Measurements from ENCODE around the gene TMEM181.
"Not testable (repeated sequence)": the region's sequence is repeated elsewhere in the genome, so short reads cannot be mapped to it uniquely, and the experiment has no call there.

The TMEM181 gene

DNA sequence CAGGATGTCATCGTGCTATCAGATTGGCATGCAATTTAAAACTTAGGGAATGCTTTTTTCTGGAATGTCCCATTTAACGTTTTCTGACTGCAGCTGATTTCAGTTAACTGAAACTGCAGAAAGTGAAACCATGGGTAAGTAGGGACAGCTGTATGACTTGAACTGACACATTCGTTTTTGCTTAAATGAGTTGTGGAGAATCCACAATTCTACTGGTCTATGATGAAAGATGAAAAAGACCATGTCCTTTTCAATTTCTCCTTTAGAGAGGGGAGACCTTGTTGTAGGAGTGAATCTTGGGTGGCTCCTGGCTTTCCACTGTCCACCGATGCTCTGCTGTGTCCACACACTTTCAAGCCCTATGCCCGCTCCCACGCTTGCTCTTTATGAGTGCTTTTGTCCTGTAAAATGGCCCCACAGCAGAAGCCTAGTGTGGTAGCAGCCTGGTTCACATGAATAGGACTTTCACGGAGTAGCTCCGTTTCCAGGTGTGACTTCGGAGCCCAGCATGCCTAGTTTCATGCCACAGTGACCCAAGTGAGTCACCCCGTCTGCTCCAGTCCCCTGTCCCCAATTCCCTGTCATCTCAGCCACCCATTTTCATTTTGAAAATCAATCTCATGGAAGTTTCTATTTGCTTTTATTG is 62.8 kb downstream of the TMEM181 start:
- ATAC-seq = peak in 1 of 2 donors; percentile 48

GRCh38 chr6:158624684-158625682 is 65.1 kb downstream of the TMEM181 start:
- ATAC-seq = no peak

- ATAC-seq = no peak
These were observed 66.0 kb downstream of the TMEM181 start for GRCh38 chr6:158625881-158626305.

DNA sequence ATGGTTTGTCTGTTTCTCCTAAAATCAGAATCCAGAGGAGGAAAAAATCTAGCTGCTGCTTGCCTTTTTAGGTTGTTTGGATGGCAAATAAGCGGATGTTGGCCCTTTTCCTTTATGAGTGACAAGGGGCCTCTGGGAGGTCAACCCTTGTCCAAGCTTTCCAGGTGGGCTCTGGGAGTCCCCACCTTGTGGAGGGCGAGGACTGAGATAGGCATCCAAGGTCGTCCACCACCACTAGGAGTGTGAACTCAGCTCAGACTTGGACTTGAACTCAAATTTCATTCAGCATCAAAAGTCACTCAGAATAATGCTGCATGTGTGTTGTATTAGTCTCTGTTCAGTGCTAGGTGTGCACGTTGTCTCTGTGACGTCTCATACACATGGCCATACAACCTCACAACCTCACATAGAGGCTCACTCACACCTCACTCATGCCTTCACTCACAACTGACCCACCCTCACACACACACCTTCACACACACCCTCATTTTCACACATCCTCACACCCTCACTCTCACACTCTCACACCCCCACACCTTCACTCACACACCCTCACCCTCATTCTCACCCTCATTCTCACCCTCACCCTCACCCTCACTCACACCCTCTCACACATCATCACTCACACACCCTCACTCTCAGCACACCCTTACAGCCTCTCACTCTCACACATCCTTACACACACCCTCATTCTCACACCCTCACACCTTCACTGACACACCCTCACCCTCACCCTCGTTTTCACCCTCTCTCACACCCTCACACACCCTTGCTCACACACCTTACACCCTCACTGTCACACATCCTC is 66.7 kb downstream of the TMEM181 start:
- no peak for ATAC-seq

DNA sequence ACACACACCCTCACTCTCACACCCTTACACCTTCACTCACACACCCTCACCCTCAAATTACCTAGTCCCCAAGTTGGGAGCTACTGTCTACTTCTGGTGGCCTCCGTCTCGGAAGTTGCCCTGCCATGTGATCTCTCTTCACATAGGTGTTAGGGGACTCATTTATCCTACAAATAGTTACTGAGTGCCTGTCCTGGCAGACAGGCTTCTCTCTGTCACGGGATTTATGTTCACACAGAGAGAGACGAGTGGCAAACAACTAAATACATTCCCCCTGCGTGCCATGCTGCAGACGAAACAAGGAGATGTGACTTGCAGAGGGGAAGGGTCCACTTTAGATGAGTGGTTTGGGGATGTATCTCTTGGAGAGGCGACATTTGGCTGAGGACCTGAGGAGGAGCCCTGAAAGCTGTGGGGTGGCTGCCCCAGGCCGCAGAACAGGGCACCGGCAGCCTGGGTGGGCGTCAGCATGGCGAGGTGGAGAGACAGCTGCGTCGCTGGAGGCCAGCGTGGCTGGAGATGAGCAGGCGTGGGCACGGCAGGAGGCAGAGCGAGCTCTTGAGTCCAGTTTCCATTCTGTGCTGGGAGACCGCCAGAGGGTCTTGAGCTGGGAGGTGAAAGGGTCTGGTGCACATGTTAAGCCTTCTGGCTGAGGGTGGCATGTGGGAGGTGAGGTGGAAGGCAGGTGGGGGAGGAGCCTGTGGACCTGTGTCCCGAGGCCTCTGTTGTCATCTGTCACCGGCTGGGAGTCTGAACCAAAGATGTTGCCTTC is 67.5 kb downstream of the TMEM181 start:
- ATAC-seq = no peak

DNA sequence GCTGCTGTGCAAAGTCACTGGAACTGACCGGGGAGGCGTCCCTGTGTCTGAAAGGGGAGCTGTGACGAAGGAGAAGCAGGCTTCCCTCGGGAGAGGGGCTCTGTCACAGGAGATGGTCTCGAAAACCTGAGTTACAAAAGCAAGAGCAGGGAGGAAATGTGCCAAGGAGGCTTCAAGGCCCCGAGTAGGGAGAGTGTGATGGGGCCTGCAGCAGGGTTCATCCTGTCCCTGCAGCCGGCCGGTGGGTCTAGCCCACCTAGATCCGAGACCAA is 68.0 kb downstream of the TMEM181 start:
- ATAC-seq = no peak

DNA sequence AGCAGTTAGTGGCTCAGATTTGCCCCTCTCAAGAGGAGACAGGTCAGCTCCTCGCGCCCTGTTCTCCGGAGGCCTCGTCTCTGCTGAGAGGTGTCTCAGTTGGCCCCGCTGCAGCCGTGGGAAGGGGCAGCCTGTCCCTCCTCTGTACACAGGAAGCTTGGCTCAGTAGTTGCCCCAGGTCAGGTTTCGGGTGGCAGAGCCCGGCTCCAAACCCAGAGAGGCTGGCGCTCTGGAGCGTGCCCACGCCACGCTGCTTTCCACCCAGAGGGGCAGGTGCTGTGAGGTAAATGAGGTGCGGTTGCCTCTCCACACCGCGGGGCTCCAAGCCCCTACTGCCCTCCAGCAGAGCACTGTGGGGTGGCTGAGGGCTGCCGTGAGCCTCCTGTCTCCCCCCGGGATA is 68.7 kb downstream of the TMEM181 start:
- ATAC-seq = no peak

- ATAC-seq = no peak
These were observed 69.7 kb downstream of the TMEM181 start for GRCh38 chr6:158629367-158630221.

DNA sequence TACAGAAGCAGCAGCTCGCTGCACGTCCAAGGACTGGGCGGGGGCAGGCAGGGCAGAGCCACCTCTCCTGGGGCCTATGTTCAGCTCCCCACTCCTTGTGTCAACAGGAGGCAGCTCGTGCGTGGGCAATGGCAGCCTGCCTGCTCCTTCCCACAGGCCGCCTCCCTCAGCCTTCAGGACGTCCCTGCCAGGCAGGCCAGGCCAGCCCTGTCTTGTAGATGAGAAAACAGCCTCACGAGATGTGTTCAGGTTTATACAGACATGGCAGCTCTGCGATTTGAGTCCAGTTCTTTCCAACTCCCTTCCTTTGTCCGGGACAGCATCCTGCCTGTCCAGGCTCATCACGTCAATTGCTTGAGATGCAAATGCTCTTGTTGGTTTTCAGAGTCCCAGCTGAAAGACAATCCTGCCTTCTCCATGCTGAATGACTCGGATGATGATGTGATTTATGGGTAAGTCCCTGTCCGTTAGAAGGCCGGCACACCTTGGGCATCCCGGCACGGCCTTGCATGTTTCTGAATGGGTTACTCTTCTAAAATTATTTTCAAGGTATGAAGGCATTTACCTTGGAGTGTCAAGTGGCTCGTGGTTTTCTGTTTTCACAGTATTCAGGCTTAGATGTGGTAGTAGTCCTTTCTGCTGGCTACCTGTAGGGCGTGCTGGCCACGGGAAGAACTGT is 71.2 kb downstream of the TMEM181 start:
- no peak for ATAC-seq

GRCh38 chr6:158631678-158632537 is 72.0 kb downstream of the TMEM181 start:
- ATAC-seq = no peak

DNA sequence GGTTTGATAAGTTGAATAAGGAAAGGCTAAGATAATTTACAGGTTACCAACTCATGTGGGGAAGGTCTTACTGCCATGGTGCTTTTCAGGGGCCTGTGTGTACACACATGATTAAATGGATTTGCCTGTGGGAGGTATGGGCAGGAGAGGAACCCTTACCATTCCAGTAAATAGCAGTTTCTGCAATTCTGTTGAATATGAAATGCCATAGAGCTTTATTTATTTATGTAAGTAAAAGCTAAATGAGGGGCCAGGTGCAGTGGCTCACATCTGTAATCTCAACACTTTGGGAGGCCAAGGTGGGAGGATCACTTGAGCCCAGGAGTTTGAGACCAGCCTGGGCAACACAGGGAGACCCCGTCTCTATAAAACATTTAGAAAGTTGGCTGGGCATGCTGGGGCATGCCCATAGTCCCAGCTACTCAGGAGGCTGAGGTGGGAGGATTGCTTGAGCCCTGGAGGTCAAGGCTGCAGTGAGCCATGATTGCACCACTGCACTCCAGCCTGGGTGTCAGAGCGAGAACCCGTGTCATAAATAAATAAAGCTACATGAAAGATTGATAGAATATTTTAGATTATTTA is 72.7 kb downstream of the TMEM181 start:
- ATAC-seq = not testable (repeated sequence)

- ATAC-seq = no peak
These were observed 73.2 kb downstream of the TMEM181 start for GRCh38 chr6:158633127-158633526.

DNA sequence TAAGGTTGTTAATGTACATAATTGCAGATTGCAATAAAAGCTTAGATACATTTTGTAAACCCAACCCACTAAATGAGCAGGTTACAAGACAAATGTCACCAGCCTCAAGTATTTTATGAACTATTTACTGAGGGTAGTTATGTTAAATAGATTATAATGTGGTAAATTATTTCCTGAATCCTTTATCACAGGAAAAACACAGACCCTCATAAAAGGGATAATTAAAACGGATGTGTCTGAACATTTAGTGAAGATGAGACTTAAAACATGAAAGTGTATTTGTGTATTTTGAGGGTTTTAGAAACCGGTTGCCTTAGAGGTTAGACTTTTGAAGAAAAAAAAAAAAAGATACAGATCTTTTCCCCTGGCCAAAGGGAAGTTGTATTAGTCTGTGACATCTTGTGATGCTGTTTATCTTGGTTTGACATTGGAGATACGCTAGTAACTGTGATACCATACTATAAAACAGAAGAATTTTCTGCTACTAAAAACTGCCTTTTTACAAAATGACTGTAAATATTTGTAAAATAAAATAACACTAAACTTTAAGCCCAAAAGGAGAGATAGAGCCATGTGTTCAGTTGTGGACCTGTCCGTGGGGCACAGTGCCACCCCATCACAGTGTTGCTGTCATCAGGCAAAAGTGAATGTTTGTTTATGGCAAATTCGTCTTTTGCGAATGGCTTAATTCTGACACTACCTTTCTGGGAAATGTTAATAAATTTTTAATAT is 75.0 kb downstream of the TMEM181 start:
- ATAC-seq = peak in 1 of 2 donors; percentile 13

DNA sequence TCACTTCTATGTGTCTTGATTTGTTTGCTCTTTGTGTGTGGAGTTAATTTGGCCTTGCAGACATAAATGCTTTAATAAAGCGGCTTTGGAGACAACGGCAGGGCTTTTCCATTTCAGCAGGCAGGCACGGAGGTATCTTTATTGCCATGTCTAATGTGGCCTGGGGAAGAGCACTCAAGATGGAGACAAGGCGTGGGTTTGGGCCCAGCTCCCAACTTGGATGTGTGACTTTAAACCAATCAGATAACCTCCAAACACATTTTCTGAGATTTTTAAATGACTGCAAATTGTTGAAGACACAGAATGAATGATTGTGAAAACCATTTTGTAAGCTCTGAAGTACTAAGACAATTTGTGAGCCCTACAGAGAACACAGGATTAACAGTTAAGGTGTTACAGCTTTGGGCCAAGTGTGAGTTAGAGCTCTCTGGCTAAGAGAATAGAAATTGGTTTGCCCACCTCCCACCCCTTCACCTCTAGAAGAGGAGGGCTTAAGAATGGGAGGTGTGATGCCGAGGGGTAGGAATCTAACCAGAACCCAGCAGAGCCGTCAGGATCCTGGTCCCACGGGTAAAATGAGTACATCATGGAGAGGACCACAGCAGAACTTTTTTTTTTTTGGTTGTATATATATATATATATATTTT is 75.7 kb downstream of the TMEM181 start:
- no peak for ATAC-seq

- no peak for ATAC-seq
These were observed 76.9 kb downstream of the TMEM181 start for GRCh38 chr6:158636778-158637177.

GRCh38 chr6:158638324-158638854 is 78.5 kb downstream of the TMEM181 start:
- ATAC-seq = no peak

- no peak for ATAC-seq
These were observed 79.2 kb downstream of the TMEM181 start for GRCh38 chr6:158639056-158639455.

GRCh38 chr6:158640519-158640918 is 80.6 kb downstream of the TMEM181 start:
- no peak for ATAC-seq

Data from activated CD4-positive, CD25-positive, alpha-beta regulatory T cell treated with anti-CD3 and anti-CD28 coated beads, Interleukin-2, amount 50 U/mL, for 24 hours (primary cell).